Sigmoid colon (tissue), 4 donors: ENCODE measurements around the gene LAMTOR4.

ENCODE experiments used
- POLR2A ChIP-seq, 2 donors: fragments of 450-650 bp; IDR thresholded peaks; one replicate each; pipeline ENCODE4 v1.6.1; 2016; ENCODE audit warnings: antibody characterized with exemption in 2 of 2, mild to moderate bottlenecking in 2 of 2, moderate library complexity in 2 of 2
- POLR2AphosphoS5 ChIP-seq, 4 donors: sonication (generic); formaldehyde crosslinking; IDR thresholded peaks; one replicate each; pipeline ENCODE4 v1.6.1; 2017; ENCODE audit warnings: antibody characterized with exemption in 4 of 4
- TF ChIP-seq, protein P1 (sequence below), 4 experiments: fragments of 450-650 bp in 3 of 4; fragments of 200-600 bp in 1 of 4; IDR thresholded peaks; one replicate each; pipeline ENCODE4 v1.5.1; 2016 to 2019; ENCODE audit warnings: antibody characterized with exemption in 4 of 4, mild to moderate bottlenecking in 3 of 4, moderate library complexity in 2 of 4

DNA sequence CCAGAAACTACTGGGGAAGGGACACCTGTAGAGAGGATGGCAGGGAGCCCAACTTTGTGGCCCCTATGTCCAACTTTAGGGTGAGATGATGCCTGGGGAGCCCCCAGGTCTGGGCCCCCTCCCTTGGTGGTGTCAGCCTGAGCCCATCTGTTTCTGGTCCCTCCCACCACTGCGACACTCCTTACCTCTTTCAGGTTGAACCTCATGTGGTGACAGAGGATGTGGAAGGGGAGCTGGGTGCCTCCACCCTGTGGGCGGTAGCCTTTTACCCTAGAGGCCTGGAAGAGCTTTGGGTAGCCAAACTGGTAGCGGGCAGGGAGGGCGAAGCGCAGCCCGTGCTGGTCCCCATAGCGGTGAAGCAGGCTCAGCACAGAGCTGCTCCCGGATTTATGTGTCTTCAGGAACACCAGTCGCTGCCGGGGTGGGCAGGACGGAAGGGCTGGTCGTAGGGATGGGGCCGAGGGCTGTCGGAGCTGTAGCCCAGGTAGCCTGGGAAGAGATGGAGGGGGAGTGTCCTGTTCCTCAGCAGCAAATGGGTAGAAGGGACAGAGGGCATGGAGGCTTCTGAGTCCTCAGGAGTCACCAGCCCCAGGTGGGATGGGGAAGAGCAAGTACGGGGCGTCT lies 17.7 kb downstream of the LAMTOR4 start:
- TF ChIP-seq, protein P1, sequence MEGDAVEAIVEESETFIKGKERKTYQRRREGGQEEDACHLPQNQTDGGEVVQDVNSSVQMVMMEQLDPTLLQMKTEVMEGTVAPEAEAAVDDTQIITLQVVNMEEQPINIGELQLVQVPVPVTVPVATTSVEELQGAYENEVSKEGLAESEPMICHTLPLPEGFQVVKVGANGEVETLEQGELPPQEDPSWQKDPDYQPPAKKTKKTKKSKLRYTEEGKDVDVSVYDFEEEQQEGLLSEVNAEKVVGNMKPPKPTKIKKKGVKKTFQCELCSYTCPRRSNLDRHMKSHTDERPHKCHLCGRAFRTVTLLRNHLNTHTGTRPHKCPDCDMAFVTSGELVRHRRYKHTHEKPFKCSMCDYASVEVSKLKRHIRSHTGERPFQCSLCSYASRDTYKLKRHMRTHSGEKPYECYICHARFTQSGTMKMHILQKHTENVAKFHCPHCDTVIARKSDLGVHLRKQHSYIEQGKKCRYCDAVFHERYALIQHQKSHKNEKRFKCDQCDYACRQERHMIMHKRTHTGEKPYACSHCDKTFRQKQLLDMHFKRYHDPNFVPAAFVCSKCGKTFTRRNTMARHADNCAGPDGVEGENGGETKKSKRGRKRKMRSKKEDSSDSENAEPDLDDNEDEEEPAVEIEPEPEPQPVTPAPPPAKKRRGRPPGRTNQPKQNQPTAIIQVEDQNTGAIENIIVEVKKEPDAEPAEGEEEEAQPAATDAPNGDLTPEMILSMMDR (IDR thresholded peaks at IDR 0.05): no peak
- TF ChIP-seq POLR2A (IDR thresholded peaks at IDR 0.05) (no peak), POLR2AphosphoS5 (IDR thresholded peaks at IDR 0.05) (no peak)
